ENCODE measurements around the gene ACOT12.
A peak's percentile ranks its signal among the peaks of the same experiment; 100 is the strongest.
"Not testable (repeated sequence)": the region's sequence is repeated elsewhere in the genome, so short reads cannot be mapped to it uniquely, and the experiment has no call there.

Gene ACOT12

DNA sequence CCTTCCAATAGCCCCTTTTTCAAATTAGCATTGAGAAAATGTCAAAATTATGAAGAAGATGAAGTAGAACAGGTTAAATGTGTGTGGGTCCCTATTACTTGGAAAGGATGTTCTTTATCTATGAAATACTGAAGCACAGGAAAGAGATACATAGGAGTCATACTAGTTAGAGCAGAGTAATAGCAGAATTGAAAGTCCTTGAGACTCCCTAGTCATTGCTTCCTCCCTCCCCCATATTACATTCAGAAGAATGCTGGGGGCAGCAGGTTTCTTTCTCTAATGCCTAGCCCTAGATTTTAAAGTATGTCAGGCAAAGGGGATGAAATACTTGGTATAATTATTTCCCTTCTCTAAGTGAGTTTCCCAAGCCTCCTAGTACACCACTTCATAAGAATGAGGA is 88.1 kb downstream of the ACOT12 start:
- ATAC-seq (peak; percentile 23), DNase-seq (no peak)
- Mint-ChIP-seq H3K27ac (no peak overlapping the region), H3K36me3 (ENCODE audit: low read depth) (peaks cover 15% of the 10 kb centered on the region), H3K27me3 (no peaks in the 10 kb centered on the region), H3K4me1 (peaks cover 23% of the 10 kb centered on the region), H3K4me3 (no peak overlapping the region), H3K9me3 (no peaks in the 10 kb centered on the region)

DNA sequence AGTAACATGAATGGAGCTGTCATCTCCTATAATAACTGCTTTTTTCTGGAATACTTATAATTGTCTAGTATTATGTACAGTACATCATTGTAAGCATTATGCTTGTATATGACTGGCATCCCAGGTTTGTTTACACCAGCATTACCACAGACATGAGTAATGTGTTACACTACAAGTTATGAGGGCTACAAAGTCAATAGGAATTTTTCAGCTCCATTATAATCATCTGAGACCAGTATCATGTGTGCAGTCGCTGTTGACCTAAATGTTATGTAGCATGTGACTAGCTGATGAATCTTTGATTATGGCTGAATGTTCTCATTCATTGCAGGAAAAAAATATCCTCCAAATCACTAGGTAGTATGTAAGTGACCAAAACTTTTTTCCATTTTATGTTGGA is 90.4 kb downstream of the ACOT12 start:
- Mint-ChIP-seq H3K9me3 (no peaks in the 10 kb centered on the region), H3K36me3 (ENCODE audit: low read depth) (peaks cover 10% of the 10 kb centered on the region), H3K27me3 (no peaks in the 10 kb centered on the region), H3K27ac (no peak overlapping the region), H3K4me1 (peaks cover 42% of the 10 kb centered on the region), H3K4me3 (no peak overlapping the region)
- ATAC-seq (no peak), DNase-seq (no peak)

DNA sequence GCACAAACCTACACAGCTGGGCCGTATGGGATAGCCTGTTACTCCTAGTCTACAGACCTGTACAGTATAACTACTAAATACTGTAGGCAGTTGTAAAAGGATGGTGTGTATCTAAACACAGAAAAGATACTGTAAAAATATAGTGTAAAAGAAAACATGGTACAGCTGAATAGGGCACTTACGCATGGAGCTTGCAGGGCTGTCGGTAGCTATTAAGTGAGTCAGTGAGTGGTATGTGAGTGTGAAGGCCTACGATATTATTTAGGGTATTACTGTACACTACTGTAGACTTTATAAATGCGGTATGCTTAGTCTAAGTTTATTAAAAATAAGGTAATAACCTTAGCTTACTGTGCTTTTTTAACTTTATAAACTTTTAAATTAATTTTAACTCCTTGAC is 91.3 kb downstream of the ACOT12 start:
- Mint-ChIP-seq H3K27me3 (no peaks in the 10 kb centered on the region), H3K4me3 (peak overlapping the region; percentile 97), H3K27ac (peak overlapping the region; percentile 33), H3K4me1 (peaks cover 49% of the 10 kb centered on the region), H3K9me3 (no peaks in the 10 kb centered on the region), H3K36me3 (ENCODE audit: low read depth) (peaks cover 14% of the 10 kb centered on the region)
- ATAC-seq (no peak), DNase-seq (no peak)

DNA sequence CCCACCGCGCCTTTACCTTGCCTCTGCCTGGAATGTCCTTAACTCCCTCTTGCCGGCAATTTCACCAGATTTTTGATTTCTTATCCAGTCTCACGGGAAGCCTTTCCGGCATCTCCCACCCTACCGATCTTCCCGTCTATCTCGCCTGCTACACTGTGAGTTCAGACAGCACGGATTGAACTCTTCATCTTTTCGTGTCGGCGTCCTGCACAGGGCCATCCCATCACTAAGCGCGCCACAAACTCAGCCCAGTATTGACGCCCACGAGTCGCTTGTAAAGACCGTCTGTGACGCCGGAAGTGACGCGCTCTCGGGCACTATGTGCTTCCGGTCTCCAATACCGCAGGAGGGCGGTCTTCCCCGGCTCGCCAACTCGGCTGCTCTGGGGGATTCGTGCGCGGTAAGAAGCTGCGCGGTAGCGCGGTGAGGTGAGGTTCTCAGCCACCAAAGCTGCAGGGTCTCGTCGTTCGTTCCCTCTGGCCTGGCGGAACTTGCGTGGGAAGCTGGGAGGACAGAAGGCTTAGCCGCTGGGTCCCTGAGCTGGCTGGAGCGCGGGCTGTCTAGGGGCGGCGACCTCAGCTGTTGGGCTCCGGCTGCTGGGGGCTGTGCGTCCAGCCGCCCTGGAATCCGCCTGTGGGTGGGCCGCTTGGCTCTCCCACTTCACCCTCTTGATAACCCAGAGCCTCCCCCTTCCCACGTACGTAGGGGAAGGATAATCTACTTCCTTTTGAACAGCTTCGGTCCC is 92.5 kb downstream of the ACOT12 start, which contains the start of gene ZCCHC9:
TSS of gene ZCCHC9 (plus strand) at position 317 of the 745 bp plus-strand sequence. CDS start 3,171 bp downstream, outside the sequence.
- DNase-seq = peak; percentile 93
- ATAC-seq = peak; percentile 96
- Mint-ChIP-seq H3K27ac (peak within 1 kb of the TSS; percentile 95), H3K4me3 (peak within 1 kb of the TSS; percentile 97), H3K9me3 (no peaks in the 10 kb centered on the region), H3K36me3 (ENCODE audit: low read depth) (peaks cover 16% of the 10 kb centered on the region), H3K4me1 (peaks cover 56% of the 10 kb centered on the region), H3K27me3 (no peaks in the 10 kb centered on the region)

DNA sequence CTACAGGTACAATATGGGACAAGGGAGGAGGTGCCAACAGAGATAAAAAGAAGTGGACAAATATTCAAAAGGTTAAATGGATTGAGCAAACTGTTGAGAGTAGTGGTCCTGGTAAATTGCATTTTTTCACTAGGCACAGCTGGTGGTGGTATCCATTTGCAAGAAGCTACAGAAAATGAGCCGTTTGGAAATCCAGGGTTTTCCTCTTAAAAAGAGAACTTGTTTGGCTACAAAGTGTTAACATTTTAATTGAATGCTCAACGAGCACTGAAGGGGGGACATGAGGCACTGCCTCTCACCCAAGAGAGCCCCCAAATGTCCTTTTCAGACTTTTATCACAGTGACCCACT is 93.0 kb downstream of the ACOT12 start:
- no peak for ATAC-seq
- Mint-ChIP-seq H3K9me3 (no peaks in the 10 kb centered on the region), H3K36me3 (ENCODE audit: low read depth) (peaks cover 16% of the 10 kb centered on the region)

DNA sequence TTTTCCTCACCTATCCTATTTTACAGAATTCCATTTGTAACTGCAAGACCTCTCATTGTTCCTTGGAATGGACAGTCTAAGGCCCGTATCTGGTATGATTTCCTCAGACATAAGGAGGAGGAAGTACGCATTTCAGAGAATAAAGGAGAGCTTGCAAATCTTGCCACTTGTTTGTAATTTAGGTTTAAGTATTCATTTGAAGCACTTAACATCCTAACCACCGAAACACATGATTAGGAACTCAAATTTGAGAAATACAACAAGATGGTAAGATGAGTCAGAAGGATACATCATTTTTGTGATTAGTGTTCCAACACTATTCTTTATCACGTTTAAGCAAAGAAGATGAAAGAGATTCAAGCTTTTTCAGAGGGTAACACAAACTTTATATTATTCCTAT is 96.4 kb downstream of the ACOT12 start:
- Mint-ChIP-seq H3K27ac (no peak overlapping the region), H3K27me3 (no peaks in the 10 kb centered on the region)
- no peak for ATAC-seq

More for the DNA sequence above, 93.0 kb downstream of the ACOT12 start:
- H3K27ac Mint-ChIP-seq = peak overlapping the region; percentile 95
- DNase-seq = no peak
- H3K4me1 Mint-ChIP-seq = peaks cover 56% of the 10 kb centered on the region
- no peaks in the 10 kb centered on the region for H3K27me3 Mint-ChIP-seq
- peak overlapping the region; percentile 97 for H3K4me3 Mint-ChIP-seq

DNA sequence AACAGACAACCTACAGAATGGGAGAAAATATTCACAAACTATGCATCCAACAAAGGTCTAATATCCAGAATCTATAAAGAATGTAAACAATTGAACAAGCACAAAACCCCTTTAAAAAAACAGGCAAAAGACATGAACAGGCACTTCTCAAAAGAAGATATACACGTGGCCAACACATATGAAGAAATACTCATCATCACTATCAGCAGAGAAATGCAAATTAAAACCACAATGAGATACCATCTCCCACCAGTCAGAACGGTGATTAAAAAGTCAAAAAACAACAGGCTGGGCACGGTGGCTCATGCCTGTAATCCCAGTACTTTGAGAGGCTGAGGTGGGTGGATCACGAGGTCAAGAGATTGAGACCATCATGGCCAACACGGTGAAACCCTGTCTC is 99.9 kb downstream of the ACOT12 start:
- H3K4me3 Mint-ChIP-seq, H3K27me3 Mint-ChIP-seq, H3K27ac Mint-ChIP-seq, DNase-seq, ATAC-seq: not testable (repeated sequence)
- H3K9me3 Mint-ChIP-seq = peaks cover 20% of the 10 kb centered on the region
- peaks cover 54% of the 10 kb centered on the region for H3K4me1 Mint-ChIP-seq
- peaks cover 49% of the 10 kb centered on the region for H3K36me3 Mint-ChIP-seq (ENCODE audit: low read depth)

More for the DNA sequence above, 96.4 kb downstream of the ACOT12 start:
- no peak overlapping the region for H3K4me3 Mint-ChIP-seq
- peaks cover 12% of the 10 kb centered on the region for H3K9me3 Mint-ChIP-seq
- H3K36me3 Mint-ChIP-seq (ENCODE audit: low read depth) = peaks cover 23% of the 10 kb centered on the region
- DNase-seq = no peak
- peaks cover 47% of the 10 kb centered on the region for H3K4me1 Mint-ChIP-seq

DNA sequence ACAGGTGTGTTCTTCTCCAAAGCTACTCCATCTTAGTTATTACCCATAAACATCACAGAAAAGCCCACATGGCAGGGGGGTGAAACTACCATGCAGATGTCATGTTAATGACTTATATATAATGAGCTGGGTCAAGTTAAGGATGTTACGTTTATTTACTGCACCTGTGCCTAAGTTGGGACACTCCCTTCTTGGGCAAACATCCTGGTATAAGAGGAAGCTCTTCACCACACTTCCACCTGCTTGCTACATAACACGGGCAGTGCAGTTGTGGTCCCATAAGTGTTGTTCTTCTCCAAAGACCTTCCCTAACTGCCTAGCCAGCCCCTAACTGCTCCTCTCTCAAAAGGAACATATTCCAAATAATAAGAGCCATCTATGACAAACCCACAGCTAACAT is 101.8 kb downstream of the ACOT12 start:
- no peak overlapping the region for H3K27ac Mint-ChIP-seq
- ATAC-seq (no peak), DNase-seq (no peak)
- H3K4me3 Mint-ChIP-seq = no peak overlapping the region
- peaks cover 20% of the 10 kb centered on the region for H3K9me3 Mint-ChIP-seq
- peaks cover 45% of the 10 kb centered on the region for H3K36me3 Mint-ChIP-seq (ENCODE audit: low read depth)
- peaks cover 55% of the 10 kb centered on the region for H3K4me1 Mint-ChIP-seq
- no peaks in the 10 kb centered on the region for H3K27me3 Mint-ChIP-seq

DNA sequence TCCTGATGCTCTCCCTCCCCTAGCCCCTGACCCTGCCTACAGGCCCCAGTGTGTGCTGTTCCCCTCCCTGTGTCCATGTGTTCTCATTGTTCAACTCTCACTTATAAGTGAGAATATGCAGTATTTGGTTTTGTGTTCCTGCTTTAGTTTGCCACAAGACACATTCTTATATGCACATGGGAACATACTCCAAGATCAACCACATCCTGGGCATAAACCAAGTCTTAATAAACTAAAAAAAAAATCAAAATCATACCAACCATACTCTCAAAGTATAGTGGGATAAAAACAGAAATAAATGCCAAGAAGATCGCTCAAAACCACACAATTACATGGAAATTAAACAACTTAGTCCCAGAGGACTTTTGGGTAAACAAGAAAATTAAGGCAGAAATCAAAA is 103.8 kb downstream of the ACOT12 start:
- H3K27ac Mint-ChIP-seq = peak overlapping the region; percentile 14

DNA sequence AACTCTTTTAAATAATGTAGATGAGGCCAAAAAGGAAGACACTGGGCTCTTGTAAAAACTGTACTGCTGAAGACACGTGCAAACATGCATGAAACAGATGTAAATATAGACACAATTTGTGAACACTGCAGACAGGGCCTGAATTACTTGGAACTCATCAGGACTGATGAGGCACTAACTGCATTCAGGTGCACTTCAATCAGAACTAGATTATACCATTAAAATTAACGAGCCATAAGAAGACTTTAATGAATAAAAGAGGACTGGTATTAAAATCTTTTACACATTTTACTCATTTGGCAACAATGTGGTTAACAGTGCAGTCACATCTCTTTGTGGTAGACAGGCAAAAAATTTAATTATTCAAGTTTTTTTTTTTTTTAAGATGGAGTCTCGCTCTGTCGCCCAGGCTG is 105.9 kb downstream of the ACOT12 start:
- no peak overlapping the region for H3K27ac Mint-ChIP-seq
- peaks cover 15% of the 10 kb centered on the region for H3K9me3 Mint-ChIP-seq
- H3K36me3 Mint-ChIP-seq (ENCODE audit: low read depth) = peaks cover 43% of the 10 kb centered on the region
- H3K4me1 Mint-ChIP-seq = peaks cover 71% of the 10 kb centered on the region
- H3K27me3 Mint-ChIP-seq = no peaks in the 10 kb centered on the region
- no peak for DNase-seq
- no peak overlapping the region for H3K4me3 Mint-ChIP-seq
- ATAC-seq = no peak

More for the DNA sequence above, 103.8 kb downstream of the ACOT12 start:
- no peaks in the 10 kb centered on the region for H3K27me3 Mint-ChIP-seq
- peaks cover 20% of the 10 kb centered on the region for H3K9me3 Mint-ChIP-seq
- H3K4me3 Mint-ChIP-seq = no peak overlapping the region
- H3K36me3 Mint-ChIP-seq (ENCODE audit: low read depth) = peaks cover 50% of the 10 kb centered on the region
- ATAC-seq (no peak), DNase-seq (no peak)
- H3K4me1 Mint-ChIP-seq = peaks cover 70% of the 10 kb centered on the region

DNA sequence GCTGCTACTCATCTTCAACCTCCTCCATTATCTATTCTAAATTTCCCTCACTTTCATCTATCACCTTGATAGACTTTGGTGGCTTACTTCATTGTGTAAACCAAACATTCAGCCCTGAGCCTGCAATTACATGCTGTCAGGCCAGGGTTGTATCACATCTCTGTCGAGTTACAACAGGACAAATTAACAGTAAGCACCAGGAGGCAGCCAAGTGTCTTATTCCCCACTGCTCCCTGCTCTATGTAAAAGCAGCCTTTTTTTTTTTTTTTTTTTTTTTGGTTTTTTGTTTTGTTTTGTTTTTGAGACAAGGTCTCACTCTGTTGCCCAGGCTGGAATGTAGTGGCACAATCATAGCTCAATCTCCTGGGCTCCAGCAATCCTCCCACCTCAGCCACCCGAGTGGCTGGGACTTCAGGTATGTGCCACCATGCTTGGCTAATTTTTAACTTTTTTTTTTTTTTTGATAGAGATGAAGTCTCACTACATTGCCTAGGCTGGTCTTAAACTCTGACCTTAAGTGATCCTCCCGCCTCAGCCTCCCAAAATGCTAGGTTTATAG is 107.8 kb downstream of the ACOT12 start:
- ATAC-seq = no peak
- no peak overlapping the region for H3K4me3 Mint-ChIP-seq
- no peaks in the 10 kb centered on the region for H3K27me3 Mint-ChIP-seq

DNA sequence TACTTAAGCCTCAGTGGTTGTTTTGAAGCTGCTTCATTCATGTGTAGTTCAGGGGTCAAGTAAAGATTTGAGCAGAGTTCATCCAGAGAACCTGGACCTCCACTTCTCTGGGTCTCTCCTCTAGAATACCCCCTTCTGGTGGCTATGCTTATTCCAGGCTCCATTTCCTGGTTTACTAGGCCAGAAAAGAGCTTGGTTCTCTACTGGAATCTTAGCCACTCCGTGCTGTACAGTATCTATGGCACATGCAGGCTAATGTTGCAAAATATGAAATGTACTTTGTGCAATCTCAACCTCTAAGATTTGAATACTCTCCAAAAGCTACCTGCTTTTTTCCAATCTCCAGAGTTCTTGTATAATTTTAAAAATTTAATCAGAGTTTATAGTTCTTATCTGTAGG is 110.0 kb downstream of the ACOT12 start:
- Mint-ChIP-seq H3K27me3 (no peaks in the 10 kb centered on the region), H3K4me1 (peaks cover 43% of the 10 kb centered on the region), H3K9me3 (peaks cover 8% of the 10 kb centered on the region), H3K27ac (no peak overlapping the region), H3K36me3 (ENCODE audit: low read depth) (peaks cover 28% of the 10 kb centered on the region), H3K4me3 (no peak overlapping the region)
- DNase-seq = no peak
- no peak for ATAC-seq

More for the DNA sequence above, 107.8 kb downstream of the ACOT12 start:
- peaks cover 8% of the 10 kb centered on the region for H3K9me3 Mint-ChIP-seq
- H3K27ac Mint-ChIP-seq = no peak overlapping the region
- peaks cover 36% of the 10 kb centered on the region for H3K36me3 Mint-ChIP-seq (ENCODE audit: low read depth)
- DNase-seq = no peak
- H3K4me1 Mint-ChIP-seq = peaks cover 64% of the 10 kb centered on the region

Measured in activated naive CD8-positive, alpha-beta T cell treated with anti-CD3 and anti-CD28 coated beads, Interleukin-2, amount 50 U/mL, for 24 hours (primary cell).